ENCODE data around the gene ELF1.

ELF1 gene

DNA sequence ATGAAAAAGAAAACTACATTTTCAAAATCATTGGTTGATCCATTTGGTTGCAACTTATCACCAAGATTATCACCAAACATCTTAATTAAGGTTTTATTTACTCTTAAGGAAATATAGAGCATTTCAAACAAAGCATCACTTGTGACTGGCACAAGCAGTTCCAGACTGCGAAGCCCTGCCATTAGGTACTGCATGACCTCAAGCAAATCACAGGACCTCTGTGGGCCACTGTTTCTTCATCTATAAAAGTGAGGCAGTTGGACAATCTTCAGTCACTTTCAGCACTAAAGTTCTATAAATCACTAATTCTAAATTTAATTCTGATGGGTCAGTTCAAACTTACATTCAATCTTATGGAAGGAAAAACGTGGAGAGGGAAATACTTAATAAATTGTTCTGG is 2.0 kb downstream of the ELF1 start:
- H2AFZ ChIP-seq (ENCODE audit: low read length), result no peak overlapping the region
- peak overlapping the region; percentile 97; the same call in 1 of the 2 replicates for H3K27ac ChIP-seq (ENCODE audit: low read length)
- peaks cover 88% of the 10 kb centered on the region for H3K79me2 ChIP-seq (ENCODE audit: low read length)
- no peaks in the 10 kb centered on the region for H3K36me3 ChIP-seq (replicated peaks; ENCODE audit: insufficient read depth, low read length)
- no peaks in the 10 kb centered on the region for H3K9me3 ChIP-seq (replicated peaks; ENCODE audit: insufficient read depth, low read length)
- H4K20me1 ChIP-seq (ENCODE audit: insufficient read depth, low read length), result no peaks in the 10 kb centered on the region
- H3K9me2 ChIP-seq (replicated peaks; ENCODE audit: insufficient read depth, low read length), result no peaks in the 10 kb centered on the region
- peaks cover 6% of the 10 kb centered on the region; the same call in 1 of the 2 replicates for H3F3A ChIP-seq (ENCODE audit: insufficient read depth, low read length)
- peak overlapping the region; percentile 83; the same call in 1 of the 2 replicates for H3K9ac ChIP-seq (ENCODE audit: low read length)
- DNase-seq, result peak; percentile 36
- peak overlapping the region; percentile 71 for H3K4me3 ChIP-seq (ENCODE audit: low read length)
- peaks cover 17% of the 10 kb centered on the region; the same call in 1 of the 2 replicates for H3K4me1 ChIP-seq (ENCODE audit: low read length)
- no peaks in the 10 kb centered on the region for H3K27me3 ChIP-seq (replicated peaks; ENCODE audit: insufficient read depth, low read length)
- TF ChIP-seq EZH2 (optimal IDR thresholded peaks at IDR 0.05; ENCODE audit: low read depth, low read length) (no peak), CTCF (IDR thresholded peaks at IDR 0.05; ENCODE audit: low read length) (no peak), EZH2phosphoT487 (IDR thresholded peaks at IDR 0.05; ENCODE audit: low read length) (no peak)
- H3K4me2 ChIP-seq (ENCODE audit: low read depth, low read length), result peak overlapping the region; percentile 66

GRCh38 chr13:41015920-41016319 is 3.2 kb downstream of the ELF1 start:
- Histone ChIP-seq H3K27ac (ENCODE audit: low read length) (no peak overlapping the region), H3K4me2 (ENCODE audit: low read depth, low read length) (peak overlapping the region; percentile 49), H3K4me3 (ENCODE audit: low read length) (peak overlapping the region; percentile 25; the same call in 1 of the 2 replicates), H3K27me3 (replicated peaks; ENCODE audit: insufficient read depth, low read length) (no peaks in the 10 kb centered on the region), H3F3A (ENCODE audit: insufficient read depth, low read length) (peaks cover 6% of the 10 kb centered on the region; the same call in 1 of the 2 replicates), H3K9me2 (replicated peaks; ENCODE audit: insufficient read depth, low read length) (no peaks in the 10 kb centered on the region), H3K9me3 (replicated peaks; ENCODE audit: insufficient read depth, low read length) (no peaks in the 10 kb centered on the region), H3K79me2 (ENCODE audit: low read length) (peaks cover 88% of the 10 kb centered on the region), H2AFZ (ENCODE audit: low read length) (no peak overlapping the region), H3K4me1 (ENCODE audit: low read length) (peaks cover 18% of the 10 kb centered on the region; the same call in 1 of the 2 replicates), H3K9ac (ENCODE audit: low read length) (no peak overlapping the region), H4K20me1 (ENCODE audit: insufficient read depth, low read length) (no peaks in the 10 kb centered on the region), H3K36me3 (replicated peaks; ENCODE audit: insufficient read depth, low read length) (no peaks in the 10 kb centered on the region)
- DNase-seq, result no peak
- TF ChIP-seq EZH2phosphoT487 (IDR thresholded peaks at IDR 0.05; ENCODE audit: low read length), result no peak
- TF ChIP-seq EZH2 (optimal IDR thresholded peaks at IDR 0.05; ENCODE audit: low read depth, low read length), result no peak
- no peak for TF ChIP-seq CTCF (IDR thresholded peaks at IDR 0.05; ENCODE audit: low read length)

DNA sequence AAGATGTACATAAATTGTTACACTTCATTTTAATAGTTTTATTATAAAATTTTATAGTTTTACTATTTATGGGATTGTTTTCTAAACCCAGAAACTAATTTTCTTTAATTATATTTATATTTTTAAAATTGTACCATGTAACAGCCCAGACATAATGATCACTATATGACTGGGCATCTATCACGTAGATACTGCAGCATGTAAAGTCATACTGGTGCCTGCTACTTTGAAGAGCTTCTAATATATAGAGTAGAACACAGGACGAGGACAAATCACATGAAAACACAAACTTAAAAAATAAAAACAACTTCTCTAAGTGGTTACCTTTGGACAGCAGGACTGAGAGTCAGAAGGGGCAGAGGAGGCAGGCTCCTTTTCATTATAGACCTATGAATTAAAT is 5.3 kb downstream of the ELF1 start:
- no peak overlapping the region for H3K4me2 ChIP-seq (ENCODE audit: low read depth, low read length)
- no peaks in the 10 kb centered on the region for H4K20me1 ChIP-seq (ENCODE audit: insufficient read depth, low read length)
- no peak overlapping the region for H3K27ac ChIP-seq (ENCODE audit: low read length)
- no peak for TF ChIP-seq CTCF (IDR thresholded peaks at IDR 0.05; ENCODE audit: low read length)
- TF ChIP-seq EZH2 (optimal IDR thresholded peaks at IDR 0.05; ENCODE audit: low read depth, low read length), result no peak
- no peak for TF ChIP-seq EZH2phosphoT487 (IDR thresholded peaks at IDR 0.05; ENCODE audit: low read length)
- no peak overlapping the region for H3K9ac ChIP-seq (ENCODE audit: low read length)
- no peaks in the 10 kb centered on the region for H3K9me2 ChIP-seq (replicated peaks; ENCODE audit: insufficient read depth, low read length)
- no peaks in the 10 kb centered on the region for H3K27me3 ChIP-seq (replicated peaks; ENCODE audit: insufficient read depth, low read length)
- peaks cover 90% of the 10 kb centered on the region for H3K79me2 ChIP-seq (ENCODE audit: low read length)
- no peak for DNase-seq
- H3K36me3 ChIP-seq (replicated peaks; ENCODE audit: insufficient read depth, low read length), result no peaks in the 10 kb centered on the region
- H2AFZ ChIP-seq (ENCODE audit: low read length), result no peak overlapping the region
- H3K4me1 ChIP-seq (ENCODE audit: low read length), result peaks cover 17% of the 10 kb centered on the region; the same call in 1 of the 2 replicates
- H3K4me3 ChIP-seq (ENCODE audit: low read length), result no peak overlapping the region
- peaks cover 3% of the 10 kb centered on the region; the same call in 1 of the 2 replicates for H3F3A ChIP-seq (ENCODE audit: insufficient read depth, low read length)
- no peaks in the 10 kb centered on the region for H3K9me3 ChIP-seq (replicated peaks; ENCODE audit: insufficient read depth, low read length)

Data from MM.1S (cell line).